Activated CD4-positive, alpha-beta T cell treated with anti-CD3 and anti-CD28 coated beads, Interleukin-2, amount 50 U/mL, for 4 hours (primary cell): ENCODE data around the gene BPGM.

Experiments
- DNase-seq, 2 experiments: peaks; one replicate each; pipeline ENCODE4 v3.0.0-alpha.2; 2020

Gene BPGM

DNA sequence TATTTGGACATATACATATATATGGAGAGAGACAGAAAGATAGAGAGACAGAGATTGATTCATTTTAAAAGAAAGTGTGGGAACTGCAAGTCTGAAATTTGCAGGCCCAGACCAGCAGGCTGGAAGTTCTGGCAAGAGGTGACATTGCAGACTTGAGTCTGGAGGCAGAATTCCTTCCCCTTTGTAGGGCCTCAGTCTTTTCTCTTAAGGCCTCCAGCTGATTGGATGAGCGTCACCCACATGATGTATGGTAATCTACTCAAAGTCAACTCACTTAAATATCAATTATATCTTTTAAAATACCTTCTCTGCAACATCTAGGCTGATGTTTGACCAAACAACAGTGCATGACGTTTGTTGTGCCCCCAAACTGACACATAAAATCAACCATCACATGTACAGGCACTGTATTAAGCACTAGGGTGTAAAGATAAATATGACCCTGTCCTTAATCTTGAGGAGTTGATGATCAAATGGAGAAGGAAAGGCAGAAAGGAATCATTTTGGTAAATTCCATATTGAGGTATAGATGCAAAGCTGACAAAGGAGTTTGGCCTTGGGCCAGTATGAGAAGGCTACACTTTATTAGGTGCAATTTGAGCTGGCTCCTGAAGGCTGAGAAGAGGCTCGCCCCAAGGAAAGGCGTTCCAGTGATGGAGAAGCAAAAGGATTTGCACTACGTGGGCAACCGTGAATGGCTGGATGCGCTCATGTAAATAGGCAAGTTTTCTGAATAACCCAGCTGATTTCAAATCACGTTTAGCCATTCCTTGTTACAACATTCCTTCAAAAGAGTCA lies 52.6 kb downstream of the BPGM start:
- no peak for DNase-seq

DNA sequence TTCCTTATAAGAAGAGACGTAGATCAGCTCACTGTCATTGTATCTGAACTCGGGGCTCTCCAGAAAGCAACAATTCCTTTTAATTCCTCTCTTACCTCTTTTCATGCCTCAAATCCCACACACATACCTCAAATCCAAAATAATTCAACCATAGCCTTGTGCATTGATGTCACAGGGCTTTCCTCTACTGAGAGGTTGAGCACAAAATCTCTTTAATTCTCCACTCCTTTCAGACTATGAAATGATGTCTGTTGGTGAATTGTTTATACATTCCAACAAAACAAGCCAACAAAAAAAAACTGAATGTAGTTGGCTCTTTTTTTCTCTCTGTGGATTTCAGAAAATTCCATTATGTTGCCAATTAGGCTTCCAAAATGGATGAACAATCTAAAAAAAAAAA lies 53.2 kb downstream of the BPGM start:
- no peak for DNase-seq

- DNase-seq = no peak
Observed at GRCh38 chr7:134701272-134701671, 54.6 kb downstream of the BPGM start.

DNA sequence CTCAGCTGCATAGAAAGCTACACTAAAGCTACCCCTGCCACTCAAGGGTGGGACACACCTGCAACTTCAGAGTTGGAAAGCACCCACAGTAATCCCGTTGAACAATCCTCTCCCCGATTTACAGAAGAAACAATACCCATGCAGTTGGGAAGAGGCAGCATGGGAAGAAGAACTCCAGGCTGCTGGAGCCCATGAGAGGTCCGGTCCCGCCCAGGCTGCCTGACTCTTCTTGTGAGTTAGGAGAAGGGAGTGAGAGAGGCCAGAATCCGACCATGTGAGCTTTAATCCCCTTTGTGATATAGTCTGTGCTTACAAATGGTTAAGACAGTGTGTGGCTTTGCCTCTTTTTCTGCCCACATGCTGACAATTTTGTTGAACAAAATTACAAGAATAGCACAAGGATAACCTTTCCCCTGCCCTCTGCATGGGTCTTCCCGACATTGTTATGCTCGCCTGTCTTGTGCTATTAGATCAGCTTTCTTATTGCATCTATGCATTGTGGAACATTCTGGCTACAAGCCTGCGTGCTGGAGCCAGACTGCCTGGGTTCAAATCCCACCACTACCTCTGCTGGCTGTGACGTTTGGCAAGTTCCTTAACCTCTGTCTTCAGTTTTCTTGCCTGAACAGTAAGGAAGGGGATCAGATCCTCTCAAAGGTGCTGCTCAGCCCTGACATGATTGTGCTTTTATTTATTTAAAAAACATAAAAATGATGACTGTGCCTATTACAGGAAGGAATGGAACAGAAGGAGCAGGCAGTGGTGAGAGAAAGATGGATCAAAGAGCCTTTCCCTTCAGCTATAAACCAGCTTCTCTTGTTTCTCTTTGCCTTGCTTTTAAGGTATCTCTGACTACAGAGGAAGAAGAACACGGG lies 56.0 kb downstream of the BPGM start:
- DNase-seq = no peak

- no peak for DNase-seq
Observed at GRCh38 chr7:134703241-134703594, 56.6 kb downstream of the BPGM start.

GRCh38 chr7:134703782-134704181 lies 57.1 kb downstream of the BPGM start:
- no peak for DNase-seq

DNA sequence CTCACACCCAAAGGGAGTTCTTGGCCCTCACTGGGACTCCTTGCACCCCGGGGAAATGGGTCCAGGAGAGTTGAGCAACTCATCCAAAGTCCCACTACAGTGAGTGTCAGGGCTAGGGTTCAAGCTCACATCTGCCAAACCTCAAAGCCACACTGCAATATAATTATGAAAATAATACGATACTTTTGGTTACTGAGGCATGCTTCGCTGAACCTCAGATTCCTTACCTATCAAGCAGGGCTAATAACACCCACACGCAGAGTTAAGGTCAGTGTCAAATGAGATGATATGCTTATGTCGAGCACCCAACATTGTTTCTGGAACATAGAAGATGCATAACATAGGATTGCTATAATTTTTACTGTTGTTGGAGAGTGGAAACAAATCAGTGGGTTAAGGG lies 58.2 kb downstream of the BPGM start:
- no peak for DNase-seq

DNA sequence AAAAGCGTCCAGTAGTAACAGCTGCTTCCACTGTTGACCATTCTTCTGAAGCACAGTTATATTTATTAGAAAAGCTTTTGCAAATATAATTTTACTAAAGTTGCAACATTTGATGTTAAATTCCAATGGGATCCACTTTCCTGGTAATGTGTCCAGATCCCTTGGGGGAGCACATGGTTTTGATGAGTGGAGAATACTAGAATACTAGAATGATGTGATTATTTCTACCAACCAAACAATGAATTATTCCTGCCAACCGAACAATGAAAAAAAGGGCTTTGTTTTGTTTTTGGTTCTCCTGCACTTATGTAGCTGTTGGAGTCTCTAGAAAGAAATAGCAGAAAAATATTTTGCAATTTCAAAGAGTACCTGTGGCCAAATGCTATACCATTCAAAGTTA lies 59.1 kb downstream of the BPGM start:
- DNase-seq = no peak

DNA sequence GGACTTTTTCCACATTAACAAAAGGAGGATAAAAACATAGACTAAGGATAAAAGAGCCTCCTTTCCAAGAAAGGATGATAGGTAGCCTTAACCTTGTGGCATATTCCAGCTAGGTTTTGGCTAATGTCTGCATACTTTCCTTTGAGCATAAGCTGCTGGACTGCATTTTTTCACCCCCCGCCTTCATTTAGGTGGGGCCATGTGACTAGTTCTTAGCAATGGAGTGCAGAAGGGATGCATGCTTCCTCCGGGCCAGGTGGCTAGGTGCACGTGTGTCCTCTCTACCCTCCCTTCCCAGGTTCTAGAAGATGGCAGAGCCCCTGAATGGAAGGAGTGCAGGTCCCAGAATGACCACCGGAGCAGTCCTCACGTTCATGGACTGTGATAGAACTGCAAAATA lies 59.8 kb downstream of the BPGM start:
- DNase-seq = no peak

- no peak for DNase-seq
Observed at GRCh38 chr7:134707663-134708378, 61.2 kb downstream of the BPGM start.

DNA sequence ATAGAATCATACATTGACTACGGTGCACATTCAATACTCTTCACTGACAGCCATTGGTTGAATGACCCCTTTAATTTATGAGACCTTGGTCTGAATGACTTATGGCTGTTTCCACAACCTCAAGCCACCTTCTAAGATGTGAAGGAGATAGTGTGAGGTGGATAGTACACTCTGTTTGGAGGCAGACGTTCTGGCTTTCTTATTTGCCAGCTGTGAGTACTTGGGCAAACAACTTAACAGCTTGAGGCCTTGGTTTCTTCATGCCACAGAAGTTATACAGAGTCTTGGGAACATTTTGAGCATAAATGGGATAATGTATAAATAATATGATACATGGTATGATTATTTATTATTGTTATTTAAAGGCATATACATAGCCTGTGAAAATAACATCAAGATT lies 62.0 kb downstream of the BPGM start:
- DNase-seq = no peak

- DNase-seq = no peak
Observed at GRCh38 chr7:134709197-134709596, 62.5 kb downstream of the BPGM start.

DNA sequence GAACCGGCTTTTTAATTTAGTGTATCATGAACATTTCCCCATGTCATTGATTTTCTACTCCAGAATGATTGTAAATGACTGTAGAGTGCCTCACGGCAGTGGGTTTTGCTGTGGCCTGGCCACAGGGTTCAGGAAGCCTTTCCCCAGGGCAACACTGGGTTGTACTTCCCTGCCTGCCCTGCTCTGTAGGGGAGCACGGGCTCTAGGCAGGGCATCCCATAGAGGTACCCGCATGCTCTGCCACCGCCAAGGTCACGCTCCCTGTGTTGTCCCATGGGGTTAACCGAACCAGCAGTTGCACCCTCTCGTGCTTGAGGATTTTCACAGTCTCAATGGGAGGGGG lies 63.8 kb downstream of the BPGM start:
- DNase-seq = peak; percentile 1 to 3

GRCh38 chr7:134710854-134711624 lies 64.4 kb downstream of the BPGM start:
- peak; percentile 49 to 51 for DNase-seq

DNA sequence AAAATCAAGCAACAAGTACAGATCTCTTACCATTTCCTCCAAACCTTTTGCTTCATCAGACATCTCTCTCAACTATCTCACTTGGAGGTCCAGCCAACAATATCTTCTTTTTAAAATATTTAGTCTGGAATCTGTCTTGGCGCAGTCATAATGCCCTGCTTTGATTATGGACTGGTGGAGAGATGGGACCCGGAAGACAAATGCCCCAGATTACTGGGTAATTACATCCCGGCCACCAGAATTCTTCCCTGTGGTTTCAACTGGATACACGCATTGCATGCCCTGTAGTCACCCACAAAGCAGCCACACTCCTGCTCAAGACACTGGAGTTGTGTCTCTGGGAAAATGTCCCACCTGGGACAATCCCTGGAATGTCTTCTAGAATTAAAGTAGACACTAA lies 65.5 kb downstream of the BPGM start:
- no peak for DNase-seq

DNA sequence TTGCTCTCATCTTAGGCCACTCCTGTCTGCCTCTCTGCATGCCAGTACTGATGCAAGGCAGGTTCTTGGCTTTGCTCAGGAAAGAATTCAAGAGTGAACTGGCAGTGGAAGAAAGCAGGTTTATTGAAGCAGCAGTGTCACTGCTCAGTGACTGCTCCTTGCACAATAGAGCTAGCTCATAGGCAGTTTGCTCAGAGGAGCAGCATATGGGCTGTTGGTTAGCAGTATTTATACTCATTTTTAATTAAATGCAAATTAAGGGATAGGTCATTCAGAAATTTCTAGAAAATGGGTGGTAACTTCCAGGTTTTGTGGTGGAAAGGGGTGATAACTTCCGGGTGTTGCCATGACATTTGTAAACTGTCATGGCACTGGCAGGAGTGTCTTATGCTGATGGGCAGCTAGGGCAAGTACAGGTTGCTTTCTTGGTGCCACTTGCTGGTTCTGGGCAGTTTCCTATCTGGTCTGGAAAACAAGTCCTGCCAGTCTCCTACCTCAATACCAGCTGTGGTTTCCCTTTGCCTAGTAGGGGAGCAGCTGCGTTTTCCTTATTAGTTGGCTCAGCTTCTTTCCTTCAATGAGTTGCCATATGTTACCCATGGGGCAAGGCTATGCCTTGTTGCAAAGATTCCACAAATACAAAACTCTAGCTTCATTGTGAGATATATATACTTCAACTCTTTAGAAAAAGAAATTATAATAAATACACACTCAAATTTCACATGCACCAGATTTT lies 68.0 kb downstream of the BPGM start:
- no peak for DNase-seq

- DNase-seq = no peak
Observed at GRCh38 chr7:134718211-134718875, 71.7 kb downstream of the BPGM start.

DNA sequence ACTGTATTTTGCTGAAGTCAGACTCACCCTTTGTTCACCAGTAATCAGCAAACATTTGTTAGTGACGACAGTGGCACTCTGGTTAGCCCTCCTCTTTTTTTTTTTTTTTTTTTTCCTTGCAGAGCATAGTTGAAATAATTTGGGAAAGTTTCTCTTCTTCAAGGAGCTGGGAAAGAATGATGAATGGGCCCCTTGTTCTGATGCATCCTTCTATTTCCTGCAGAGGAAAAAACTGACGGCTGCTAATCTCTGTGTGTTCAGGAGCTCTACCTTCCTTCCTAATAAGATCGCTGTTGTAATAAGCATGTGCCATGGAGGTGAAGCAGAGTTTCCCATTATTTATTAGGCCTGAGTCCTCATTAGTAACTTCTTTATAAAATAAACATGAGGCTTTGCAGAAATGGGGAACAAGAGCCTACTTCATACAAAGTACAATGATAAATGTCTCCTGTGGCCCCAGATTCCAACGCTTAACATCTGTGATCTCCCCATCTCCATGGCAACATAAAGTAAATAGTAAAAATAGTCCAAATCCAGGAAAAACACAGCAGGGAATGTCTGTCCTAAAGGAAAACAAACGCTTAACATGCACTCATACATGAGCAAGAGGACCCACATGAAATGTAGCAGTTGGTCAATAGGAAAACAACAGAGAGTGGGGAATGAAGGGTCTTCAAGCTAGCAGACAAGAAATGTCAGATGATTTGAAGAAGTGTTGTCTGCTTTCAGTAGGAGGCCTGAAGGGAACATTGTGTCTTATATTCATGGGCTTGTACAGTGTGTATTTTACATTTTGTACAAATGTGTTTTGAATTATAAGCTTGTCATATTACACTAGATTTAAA lies 73.7 kb downstream of the BPGM start:
- no peak for DNase-seq

- no peak for DNase-seq
Observed at GRCh38 chr7:134721171-134721570, 74.5 kb downstream of the BPGM start.

GRCh38 chr7:134722786-134723322 lies 76.2 kb downstream of the BPGM start:
- no peak for DNase-seq
